Esophagus squamous epithelium (tissue), 4 donors: ENCODE data around the gene COPZ1.

ENCODE experiments used
- POLR2A ChIP-seq, 4 donors: fragments of 450-650 bp; IDR thresholded peaks; one replicate each; pipeline ENCODE4 v1.6.1; 2017; ENCODE audit warnings: antibody characterized with exemption in 4 of 4, mild to moderate bottlenecking in 4 of 4, moderate library complexity in 3 of 4
- TF ChIP-seq, protein P1 (sequence below), 6 experiments: fragments of 450-650 bp in 4 of 6; fragments of 200-600 bp in 2 of 6; sonication (generic) in 2 of 6; IDR thresholded peaks; one replicate each; pipeline ENCODE4 v1.5.1; 2016 to 2019; ENCODE audit warnings: antibody characterized with exemption in 6 of 6, mild to moderate bottlenecking in 4 of 6, moderate library complexity in 4 of 6

DNA sequence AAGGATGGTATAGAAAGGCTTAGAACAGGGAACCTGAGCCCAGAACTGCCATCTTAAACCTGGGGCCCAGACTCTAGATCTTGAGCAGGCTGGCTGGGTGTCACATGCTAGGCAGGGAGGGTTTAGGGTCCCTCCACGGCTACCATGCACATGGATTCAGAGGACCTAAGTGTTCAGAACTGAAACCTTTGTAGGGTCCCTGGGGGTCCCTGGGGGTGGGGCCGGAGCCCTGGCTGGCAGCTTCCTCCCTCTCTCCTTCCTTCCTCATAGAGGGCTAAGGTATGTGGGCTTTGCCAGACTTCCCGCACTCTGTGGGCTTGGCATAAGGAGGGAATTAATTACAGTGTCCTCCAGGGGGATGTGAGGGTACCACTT, 64.2 kb downstream of the COPZ1 start:
- no peak for TF ChIP-seq POLR2A (IDR thresholded peaks at IDR 0.05)
- TF ChIP-seq, protein P1, sequence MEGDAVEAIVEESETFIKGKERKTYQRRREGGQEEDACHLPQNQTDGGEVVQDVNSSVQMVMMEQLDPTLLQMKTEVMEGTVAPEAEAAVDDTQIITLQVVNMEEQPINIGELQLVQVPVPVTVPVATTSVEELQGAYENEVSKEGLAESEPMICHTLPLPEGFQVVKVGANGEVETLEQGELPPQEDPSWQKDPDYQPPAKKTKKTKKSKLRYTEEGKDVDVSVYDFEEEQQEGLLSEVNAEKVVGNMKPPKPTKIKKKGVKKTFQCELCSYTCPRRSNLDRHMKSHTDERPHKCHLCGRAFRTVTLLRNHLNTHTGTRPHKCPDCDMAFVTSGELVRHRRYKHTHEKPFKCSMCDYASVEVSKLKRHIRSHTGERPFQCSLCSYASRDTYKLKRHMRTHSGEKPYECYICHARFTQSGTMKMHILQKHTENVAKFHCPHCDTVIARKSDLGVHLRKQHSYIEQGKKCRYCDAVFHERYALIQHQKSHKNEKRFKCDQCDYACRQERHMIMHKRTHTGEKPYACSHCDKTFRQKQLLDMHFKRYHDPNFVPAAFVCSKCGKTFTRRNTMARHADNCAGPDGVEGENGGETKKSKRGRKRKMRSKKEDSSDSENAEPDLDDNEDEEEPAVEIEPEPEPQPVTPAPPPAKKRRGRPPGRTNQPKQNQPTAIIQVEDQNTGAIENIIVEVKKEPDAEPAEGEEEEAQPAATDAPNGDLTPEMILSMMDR (IDR thresholded peaks at IDR 0.05): no peak
